ENCODE results near the gene SMLR1. TPM values are rescaled to one million over a fixed set of nuclear protein-coding genes. Genes with fewer than 3 reads are reported as not detected.

The SMLR1 gene
- total and polyA plus RNA-seq, 9 of the 15 experiments (the other 6 are each of a cell fraction or from before 2014, with no cell fraction given) = not detected

GRCh38 chr6:130831607-130832006 is 4.4 kb downstream of the SMLR1 start (continued):
- TF ChIP-seq REST (IDR thresholded peaks at IDR 0.05; ENCODE audit: borderline replicate concordance) (no peak), REST (CRISPR knock-in tag; IDR thresholded peaks at IDR 0.05; ENCODE audit: low read depth) (no peak)

DNA sequence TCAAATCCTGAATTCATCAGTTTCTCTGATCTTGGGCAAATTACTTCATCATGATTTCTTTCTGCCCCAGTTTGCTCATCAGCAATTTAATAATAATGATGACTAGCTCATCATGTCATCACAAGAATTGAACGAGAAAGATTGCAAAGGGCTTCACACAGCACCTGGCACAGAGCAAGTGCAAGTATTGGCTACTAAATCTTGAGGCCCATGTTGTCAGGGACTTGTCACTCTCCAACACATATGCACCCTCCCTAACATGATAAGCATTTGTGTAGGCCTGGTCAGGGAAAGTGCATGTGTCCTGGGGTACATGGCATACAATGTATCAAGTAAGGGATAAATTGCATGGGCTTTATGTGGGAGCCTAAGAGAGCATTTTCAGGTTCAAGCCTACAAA is 6.4 kb downstream of the SMLR1 start:
- Histone ChIP-seq H3K4me3 (no peak overlapping the region), H3K36me3 (ENCODE audit: control insufficient read depth, insufficient read depth, low read length) (no peaks in the 10 kb centered on the region), H3K9ac (ENCODE audit: insufficient read depth in 1 of 2, low read depth in 2 of 2, low read length in 2 of 2) (no peak overlapping the region), H3K27ac (ENCODE audit: extremely low read depth, low read depth, low read length) (no peak overlapping the region), H3K4me2 (ENCODE audit: insufficient read depth, low read length) (no peak overlapping the region), H3K9me3 (replicated peaks; ENCODE audit: control insufficient read depth, insufficient read depth, low read depth, low read length) (no peaks in the 10 kb centered on the region), H3K4me1 (replicated peaks in 1 of 2; ENCODE audit: control insufficient read depth in 2 of 2, insufficient read depth in 2 of 2, low read length in 2 of 2) (no peaks in the 10 kb centered on the region), H3K27me3 (ENCODE audit: control insufficient read depth in 2 of 2, insufficient read depth in 2 of 2, low read length in 2 of 2) (no peaks in the 10 kb centered on the region), H3K9me1 (ENCODE audit: control insufficient read depth, insufficient read depth, low read length) (no peaks in the 10 kb centered on the region), H2AFZ (ENCODE audit: low read depth, low read length) (no peak overlapping the region), H4K20me1 (replicated peaks; ENCODE audit: control insufficient read depth, insufficient read depth, low read length) (no peaks in the 10 kb centered on the region), H3K79me2 (ENCODE audit: control insufficient read depth, insufficient read depth, low read length) (no peaks in the 10 kb centered on the region)
- POLR2A ChIA-PET = no interaction called here
- WGBS (ENCODE audit: insufficient coverage, low coverage, missing lambda C conversion rate) = 0% methylated on average over 1 of the region's 1 CpG
- no TSS peak for BruUV-seq (replicated peaks)
- no peak for DNase-seq (ENCODE audit: extremely low read depth in 1 of 4, low spot score in 3 of 4)
- no peak for FAIRE-seq
- intact Hi-C loops (cut with micrococcal nuclease) = no loop called here
- CTCF ChIA-PET (ENCODE audit: low intra/inter-chr PET ratio) = no interaction called here
- ATAC-seq = no peak
- in situ Hi-C loops (cut with MboI) = no loop called here
- TF ChIP-seq TFAM (CRISPR knock-in tag; conservative IDR thresholded peaks at IDR 0.05) = no peak
- TF ChIP-seq GABPB1 (CRISPR knock-in tag; IDR thresholded peaks at IDR 0.05) = no peak
- no peak for TF ChIP-seq MAFF (IDR thresholded peaks at IDR 0.05; ENCODE audit: low read length)
- no peak for TF ChIP-seq VEZF1 (CRISPR knock-in tag; IDR thresholded peaks at IDR 0.05)
- TF ChIP-seq TAF9B (IDR thresholded peaks at IDR 0.05; ENCODE audit: partially characterized antibody) = no peak
- TF ChIP-seq ZNF436 (CRISPR knock-in tag; IDR thresholded peaks at IDR 0.05) = no peak
- no peak for TF ChIP-seq PREB (CRISPR knock-in tag; IDR thresholded peaks at IDR 0.05)
- no peak for TF ChIP-seq ZNF316 (IDR thresholded peaks at IDR 0.05)
- no peak for TF ChIP-seq CAMTA2 (CRISPR knock-in tag; conservative IDR thresholded peaks at IDR 0.05)
- TF ChIP-seq TCF7 (IDR thresholded peaks at IDR 0.05; ENCODE audit: borderline replicate concordance) = no peak

Measured in K562 (cell line).